ENCODE results near the gene ATXN10.
"Not testable (repeated sequence)": the region's sequence is repeated elsewhere in the genome, so short reads cannot be mapped to it uniquely, and the experiment has no call there.

ATXN10 gene

DNA sequence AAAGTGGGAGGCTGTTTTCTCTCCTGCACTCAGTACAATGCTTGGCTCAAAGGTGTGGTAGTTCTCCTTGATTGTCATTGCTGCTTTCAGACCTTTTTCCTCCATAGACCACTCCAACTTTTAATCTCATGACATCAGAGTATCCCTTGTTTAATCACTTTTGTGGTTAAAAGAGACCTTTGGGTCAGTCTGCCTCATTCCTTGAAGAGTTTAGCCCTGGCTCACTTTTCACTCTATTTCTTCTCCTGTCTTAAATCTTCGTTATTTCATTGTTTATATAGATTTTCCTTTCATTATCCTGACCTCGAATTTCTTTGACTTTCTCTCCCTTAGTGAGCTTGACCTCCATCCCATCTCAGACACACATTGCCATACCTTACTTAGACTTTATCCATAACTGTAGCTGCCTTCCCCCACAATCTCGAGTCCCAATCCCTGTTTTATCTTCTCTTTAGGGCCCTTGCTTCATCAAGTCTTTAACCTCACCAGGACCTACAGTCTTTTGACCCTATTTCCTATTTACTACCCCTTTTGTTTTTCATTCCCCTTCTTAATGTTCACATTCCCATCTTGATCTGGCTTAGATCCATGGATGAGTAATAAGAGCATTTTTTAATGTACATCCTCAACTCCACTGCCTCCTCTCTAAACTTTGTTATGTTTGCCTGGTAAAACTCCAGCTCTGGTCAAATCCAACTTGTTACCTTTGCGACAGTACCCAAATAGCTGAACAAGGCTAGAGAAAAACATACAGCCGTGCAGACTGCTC lies 9.5 kb downstream of the ATXN10 start:
- no peak for DNase-seq

DNA sequence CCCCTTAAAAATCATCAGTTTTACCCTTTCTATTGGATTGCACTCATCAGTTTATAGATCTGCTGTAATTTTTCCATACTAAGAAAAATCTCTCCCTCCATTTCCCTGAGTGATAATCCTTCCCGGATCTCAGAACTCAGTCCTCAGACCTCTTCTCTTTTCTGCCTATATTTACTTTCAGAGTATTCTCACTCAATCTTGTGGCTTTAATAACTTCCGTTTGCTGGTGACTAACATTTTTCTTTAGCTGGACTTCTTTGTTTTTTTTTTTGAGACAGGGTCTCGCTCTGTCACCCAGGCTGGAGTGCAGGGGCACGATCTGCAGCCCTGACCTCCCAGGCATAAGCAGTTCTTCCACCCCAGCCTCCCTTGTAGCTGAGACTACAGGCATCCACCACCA lies 10.4 kb downstream of the ATXN10 start:
- no peak for DNase-seq

DNA sequence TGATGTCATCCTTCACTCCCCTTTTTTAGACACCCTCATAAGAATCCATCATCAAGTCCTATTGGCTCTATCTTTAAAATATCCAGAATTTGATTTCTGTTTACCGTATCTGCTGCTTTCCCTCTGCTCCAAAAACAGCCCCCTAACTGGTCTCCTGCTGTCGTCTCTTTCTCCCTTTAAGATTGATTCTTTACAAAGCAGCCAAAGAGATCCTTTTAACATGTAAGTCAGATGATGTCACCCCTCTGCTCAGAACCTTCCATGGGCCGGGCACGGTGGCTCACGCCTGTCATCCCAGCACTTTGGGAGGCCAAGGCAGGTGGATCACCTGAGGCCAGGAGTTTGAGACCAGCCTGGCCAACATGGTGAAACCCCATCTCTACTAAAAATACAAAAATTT lies 11.1 kb downstream of the ATXN10 start:
- DNase-seq, result not testable (repeated sequence)

DNA sequence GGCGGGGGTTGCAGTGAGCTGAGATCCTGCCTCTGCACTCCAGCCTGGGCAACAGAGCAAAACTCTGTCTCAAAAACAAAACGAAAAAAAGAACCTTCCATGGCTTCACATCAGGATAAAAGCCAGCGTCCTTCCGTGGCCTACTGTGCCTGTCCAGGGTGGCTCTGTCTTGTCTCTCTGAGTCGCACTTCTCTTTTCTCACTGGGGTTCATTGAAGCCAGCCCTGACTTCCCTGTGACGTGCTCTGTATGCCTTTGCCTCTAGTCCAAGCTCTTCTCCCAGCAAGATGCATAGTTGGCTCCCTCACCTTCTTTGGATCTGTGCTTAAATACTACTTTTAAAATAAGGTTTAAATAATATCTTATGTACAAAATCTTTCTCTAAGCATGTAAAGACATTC lies 11.6 kb downstream of the ATXN10 start:
- no peak for DNase-seq

DNA sequence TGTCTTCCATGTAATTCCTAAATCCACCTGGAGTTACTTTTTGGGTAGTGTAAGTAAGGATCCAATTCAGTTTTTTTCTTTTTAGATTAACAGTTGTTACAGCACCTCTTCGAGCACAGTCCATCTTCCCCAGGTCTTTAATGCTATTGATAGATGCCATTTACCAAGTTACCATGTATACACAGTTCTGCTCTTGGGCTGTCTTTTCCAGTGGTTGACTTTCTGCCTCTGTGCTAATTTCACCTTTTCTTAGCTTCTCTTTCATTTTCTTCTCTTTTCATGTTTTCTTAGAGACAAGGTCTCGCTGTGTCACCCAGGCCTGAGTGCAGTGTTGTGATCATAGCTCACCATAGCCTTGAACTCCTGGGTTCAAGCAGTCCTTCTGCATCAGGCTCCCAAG lies 12.0 kb downstream of the ATXN10 start:
- DNase-seq, result no peak

DNA sequence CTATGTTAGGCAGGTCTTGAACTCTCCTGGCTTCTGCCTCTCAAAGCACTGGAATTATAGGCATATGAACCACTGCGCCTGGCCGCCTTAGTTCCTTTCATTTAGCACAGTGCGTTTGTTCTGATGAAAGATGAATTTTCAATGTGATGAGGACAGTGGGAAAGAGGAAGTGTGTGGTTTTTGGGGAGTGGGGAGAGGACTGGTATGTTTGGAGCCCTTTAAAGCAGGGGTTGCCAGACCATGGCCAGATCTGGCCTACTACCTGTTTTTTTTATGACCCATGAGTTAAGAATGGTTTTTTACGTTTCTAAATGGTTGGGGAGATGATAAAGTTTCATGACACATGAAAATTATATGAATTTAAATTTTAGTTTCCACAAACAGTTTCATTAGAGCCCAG lies 12.5 kb downstream of the ATXN10 start:
- DNase-seq, result no peak

DNA sequence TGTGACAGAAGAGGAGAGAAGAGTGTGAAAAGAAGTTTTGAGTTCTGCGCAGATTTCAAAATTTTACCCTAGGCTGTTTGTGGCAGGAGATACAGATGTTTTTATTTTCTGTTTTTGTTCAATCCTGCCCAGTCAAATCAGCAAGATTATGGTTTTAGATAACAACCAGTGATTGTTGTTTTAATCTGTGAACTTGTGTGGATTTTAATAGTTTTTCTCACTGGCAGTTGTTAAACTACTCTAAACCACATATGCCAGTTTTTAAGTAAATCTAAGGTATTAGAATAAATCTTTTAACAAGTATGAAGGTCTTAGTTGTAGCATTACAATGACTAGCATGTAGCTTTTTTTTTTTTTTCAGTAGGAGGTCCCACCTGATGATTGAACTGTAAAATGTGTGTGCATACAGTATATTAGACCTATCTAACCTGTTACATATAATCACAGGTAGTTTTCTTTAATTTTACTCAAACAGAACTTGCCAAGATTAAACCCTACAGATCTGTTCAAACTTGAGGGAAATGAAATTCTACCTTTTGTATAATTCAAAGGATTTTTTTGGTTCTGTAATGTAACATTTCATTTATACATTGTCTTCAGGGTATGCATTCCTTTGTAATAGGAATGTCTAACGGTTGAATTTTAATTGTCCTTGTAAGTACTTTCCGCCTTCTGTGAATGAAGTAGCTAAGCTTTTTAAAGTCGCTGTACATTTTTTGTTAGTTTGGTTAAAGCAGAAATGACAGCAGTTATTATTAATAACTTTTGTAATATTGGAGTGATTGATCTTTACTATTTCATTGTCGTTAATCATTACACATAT lies 13.3 kb downstream of the ATXN10 start:
- no peak for DNase-seq

DNA sequence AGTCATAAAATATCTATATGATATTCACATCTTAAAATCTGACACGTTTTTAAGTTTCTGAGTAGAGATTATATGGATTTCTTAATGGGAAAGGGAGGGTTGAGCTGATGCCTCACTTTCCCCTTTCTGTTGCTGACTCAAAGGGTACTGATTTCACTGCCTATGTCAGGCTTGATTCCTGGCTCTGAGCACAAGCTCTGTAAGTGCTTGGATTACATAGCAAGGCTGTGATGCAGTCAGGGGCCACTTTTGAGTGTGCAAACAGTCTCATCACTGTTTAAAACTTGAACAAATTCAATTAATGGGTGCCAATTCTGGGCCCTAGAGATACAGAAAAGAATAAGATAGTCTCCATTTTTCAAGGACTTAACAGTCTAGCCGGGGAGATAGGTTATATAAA lies 14.4 kb downstream of the ATXN10 start:
- no peak for DNase-seq

DNA sequence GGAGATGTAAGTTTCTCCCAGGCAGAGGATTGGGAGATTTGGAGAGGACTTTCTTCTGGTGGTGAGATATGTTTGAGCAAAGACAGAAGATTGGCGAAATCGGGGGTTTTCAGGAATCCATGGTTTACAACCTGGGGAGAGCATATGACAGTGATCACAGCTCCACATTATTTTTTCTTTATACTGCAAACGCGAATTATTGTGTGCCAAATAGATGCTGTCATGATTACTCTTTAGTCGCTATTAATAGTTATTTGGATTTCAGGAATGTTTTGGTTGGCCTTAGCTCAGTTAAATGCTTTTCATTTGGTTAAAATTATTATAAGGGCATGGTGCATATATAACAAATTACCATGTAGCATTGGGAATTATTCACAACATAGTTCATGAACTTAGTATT lies 15.2 kb downstream of the ATXN10 start:
- no peak for DNase-seq

DNA sequence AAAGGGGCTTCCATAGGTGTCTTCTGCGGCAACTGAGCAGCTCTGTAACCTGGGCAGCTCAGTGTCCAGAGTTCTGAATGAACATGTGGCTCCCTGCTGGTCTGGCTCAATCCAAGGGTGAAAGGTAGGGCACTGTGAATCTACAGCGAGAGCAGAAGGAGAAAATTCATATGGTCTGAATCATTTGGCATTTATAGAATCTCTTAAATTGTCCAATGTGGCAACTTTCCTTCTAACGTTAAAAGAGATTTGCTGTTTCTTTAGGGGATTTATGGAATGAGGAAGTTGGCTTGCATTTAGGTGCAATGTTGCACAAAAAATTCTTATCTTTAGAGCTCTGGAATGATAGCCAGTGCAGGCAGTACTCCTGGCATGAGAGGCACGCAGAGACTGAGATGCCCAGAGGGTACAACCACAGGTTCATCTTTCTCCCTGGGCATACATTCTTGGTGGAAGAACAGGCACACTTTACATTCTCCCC lies 17.0 kb downstream of the ATXN10 start:
- no peak for DNase-seq

DNA sequence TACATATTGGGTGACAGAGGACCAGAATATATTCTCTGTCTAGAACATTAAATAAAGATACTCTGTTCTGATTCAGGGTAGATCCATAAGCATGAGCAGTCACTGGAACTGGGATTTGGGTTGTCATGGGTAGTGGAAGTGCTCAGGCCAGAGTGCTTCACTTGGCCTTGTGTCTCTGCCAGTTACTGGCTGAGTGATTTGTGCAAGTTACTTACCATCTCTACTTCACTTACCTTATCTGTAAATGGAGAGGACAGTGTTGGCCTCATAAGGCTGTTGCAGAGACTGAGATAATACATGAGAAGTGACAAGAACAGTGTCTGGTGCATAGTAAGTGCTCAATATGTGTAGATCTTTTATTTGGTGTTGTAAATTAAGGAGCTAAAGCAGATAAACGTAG lies 17.6 kb downstream of the ATXN10 start:
- no peak for DNase-seq

DNA sequence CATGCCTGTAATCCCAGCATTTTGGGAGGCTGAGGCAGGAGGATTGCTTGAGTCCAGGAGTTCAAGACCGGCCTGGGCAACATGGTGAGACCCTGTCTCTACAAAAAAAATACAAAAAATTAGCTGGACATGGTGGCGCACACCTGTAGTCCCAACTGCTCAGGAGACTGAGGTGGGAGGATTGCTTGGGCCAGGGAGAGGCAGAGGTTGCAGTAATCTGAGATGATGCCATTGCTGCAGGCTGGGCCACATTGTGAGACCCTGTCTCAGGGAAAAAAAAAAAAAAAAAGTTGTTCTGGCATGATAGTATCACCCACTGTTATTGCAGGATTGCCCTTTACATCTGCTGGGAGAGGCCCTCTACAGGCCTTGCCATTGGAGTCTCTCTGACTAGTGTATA lies 18.4 kb downstream of the ATXN10 start:
- no peak for DNase-seq

DNA sequence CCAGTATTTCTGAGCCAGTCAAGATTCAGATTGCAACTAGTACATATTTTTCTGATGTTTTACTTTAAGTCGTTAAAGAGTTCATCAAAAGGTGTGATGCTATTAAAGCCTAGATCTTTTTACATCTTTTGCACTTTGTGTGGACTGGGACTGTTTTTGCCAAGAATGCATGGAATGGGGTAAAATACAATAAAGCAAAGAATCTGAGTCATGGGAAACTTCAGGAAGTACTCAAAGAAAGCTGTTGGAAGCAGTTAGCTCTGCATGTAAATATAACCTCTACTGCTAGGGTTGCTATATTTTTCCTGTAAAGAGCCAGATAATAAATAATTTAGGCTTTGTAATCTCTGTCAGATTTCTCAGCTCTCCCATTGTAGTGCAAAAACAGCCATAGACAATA lies 20.9 kb downstream of the ATXN10 start:
- DNase-seq, result no peak

DNA sequence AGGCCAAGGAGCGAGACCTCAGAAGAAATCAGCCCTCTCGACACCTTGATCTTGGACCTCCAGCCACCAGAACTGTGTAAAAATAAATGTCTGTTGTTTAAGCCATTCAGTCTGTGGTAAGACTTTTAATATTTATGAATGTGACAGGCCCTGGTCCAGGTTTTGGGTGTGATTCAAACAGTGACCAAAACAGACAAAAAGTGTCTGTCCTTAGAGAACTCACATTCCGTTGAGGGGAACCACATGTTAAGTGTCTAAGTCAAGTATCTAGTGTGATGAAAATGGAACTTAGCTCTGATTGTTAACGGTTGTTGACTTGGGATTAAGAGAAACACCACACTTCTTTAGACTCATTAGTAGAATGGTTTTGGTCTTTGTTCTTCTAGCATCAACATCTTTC lies 22.2 kb downstream of the ATXN10 start:
- no peak for DNase-seq

DNA sequence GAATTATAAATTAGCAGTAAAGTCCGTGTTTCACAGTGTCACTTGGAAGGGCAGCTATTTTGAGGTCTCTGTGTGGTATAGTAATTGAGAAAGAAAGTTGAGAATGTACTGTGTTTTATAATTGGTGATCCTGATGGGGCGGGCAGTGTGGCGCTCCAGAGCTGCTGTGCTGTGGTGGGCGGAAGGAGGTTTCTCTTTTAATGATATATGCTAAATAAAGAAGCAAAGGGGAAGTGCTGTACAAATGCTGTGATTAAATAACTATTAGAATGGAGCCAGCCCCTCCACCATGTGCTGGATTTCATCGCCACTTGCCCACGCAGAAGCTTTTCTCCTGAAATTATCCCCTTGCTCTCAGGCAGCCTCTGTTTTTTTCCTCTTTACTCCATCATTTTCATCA lies 24.6 kb downstream of the ATXN10 start:
- DNase-seq, result no peak

DNA sequence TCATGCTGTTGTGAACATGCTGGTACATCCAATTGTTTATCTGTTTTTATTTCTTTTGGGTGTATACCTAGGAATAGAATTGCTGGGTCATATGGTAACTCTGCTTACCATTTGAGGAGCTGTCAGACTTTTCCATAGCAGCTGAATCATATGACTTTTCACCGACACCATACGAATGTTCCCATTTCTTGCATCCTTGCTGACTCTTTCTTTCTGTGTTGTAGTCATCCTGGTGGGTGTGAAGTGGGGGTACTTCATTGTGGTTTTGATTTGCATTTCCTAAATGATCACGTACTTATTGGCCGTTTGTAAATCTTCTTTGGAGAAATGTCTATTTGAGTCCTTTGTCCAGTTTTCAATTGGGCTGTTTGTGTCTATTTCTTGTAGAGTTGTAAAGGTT lies 26.5 kb downstream of the ATXN10 start:
- no peak for DNase-seq

DNA sequence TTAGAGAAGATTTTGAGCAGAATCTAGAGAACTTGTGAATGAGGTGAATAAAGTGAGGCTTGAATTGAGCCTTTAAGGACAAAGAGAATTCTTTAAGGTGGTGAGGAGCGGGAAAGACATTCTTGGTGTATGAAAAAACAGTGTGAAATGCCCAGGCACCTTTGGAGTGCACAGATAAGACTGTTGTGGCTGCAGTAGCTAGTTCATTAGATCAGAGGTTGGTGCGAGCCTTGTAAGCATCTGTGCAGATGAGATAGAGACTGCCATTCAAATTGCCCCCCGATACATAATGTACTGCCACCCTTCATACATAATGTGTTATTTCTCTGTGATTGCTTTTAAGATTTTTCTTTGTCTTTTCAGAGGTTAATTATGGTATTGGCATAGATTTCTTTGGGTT lies 31.3 kb downstream of the ATXN10 start:
- DNase-seq, result no peak

DNA sequence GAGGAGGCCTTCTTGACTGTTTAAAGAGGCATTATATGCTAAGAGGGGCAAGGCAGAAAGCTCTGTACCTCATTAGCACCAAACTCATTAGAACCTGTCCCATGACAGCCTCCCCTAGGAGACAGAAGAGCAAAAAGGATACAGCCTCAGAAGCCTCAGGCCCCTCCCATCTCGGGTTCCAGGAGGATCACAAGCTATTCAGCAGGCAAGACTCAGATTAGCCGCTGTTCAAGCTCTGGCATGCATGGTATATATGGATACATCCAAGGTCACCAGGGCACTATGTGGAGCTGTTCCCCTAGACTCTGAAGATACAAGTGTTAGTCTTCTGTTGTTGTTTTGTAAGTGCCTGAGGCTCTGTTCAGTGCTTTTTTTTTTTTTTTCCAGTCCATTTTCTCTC lies 32.1 kb downstream of the ATXN10 start:
- DNase-seq, result no peak

DNA sequence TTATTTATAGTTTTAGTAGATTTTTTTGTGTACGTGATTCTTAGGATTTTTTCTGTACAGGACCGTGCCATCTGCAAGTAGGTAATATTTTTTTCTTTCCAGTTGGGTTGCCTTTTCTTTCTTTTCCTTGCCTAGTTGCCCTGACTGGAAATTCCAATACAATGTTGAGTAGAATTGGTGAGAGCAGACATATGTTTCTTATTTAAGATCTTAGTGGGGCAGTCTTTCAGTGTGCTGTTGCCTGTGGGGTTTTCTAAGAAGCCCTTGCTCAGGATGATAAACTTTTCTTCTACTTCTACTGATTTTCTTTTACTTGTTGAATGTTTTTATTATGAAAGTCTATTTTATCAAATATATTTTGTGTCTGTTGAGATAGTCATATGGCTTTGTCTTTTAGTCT lies 33.0 kb downstream of the ATXN10 start:
- no peak for DNase-seq

DNA sequence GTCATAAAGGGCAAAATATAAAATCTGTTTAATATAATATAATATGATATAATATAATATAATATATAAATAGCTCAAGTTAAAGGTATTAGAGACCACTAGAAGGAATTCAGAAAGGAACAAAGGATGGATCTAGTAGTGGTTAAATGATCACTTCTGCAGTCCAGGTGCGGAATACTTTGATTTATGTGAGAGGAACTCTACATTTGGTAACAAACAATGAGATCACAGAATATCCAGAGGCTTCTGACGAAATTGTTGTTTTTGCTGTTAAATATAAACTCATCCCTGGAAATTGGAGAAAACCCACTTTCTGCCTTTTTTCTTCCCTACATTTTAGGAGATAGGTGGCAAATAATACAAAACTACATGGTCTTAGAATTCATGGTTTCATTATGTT lies 36.0 kb downstream of the ATXN10 start:
- no peak for DNase-seq

DNA sequence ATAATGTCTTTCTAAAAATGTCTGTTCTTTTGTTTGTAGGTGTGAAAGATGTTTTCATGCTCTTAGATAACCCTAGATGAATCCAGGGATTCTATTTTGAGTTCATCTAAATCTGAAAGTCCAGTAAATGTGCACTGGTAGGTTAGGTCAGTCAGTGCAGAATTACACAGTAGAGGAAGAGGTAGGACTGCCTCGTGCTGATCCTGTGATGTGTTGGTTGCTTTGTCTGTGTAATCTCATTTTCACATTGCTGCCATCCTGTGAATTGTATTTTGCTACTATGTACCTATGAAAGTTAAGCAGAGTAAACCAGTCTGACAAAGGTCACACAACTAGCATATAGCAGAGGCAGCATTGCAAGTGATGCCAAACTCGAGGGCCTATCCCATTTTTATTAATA lies 36.5 kb downstream of the ATXN10 start:
- DNase-seq, result no peak

DNA sequence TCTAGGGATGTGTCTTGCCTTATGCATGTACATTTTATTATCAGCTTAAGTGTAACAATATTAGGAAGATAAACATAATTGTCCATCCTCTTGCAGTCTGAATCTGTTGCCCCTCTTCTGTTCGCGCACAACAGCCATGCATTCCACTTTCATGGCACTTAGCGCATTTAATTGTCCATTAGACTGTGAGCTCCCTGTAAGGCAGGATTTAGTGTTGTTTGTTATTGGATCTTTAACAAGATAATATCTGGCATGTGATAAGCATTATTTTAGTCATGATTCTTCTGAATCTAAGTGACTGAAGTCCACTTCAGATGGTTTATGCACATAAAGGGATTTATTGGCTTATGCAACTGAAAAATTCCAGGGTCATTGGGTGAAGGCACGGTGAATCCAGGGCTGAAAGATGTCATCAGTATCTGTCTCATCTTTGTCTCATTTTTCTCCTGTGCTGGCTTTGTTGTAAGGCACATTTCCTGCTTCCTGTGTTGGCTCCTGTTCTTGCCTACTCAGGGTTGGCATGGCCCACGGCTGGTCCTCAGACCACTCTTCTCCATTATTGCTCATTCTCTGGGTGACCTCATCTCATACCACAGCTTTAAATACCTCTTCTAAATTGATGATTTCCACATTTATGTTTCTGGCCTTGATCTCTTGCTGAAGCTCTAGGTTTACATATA lies 37.6 kb downstream of the ATXN10 start:
- DNase-seq, result no peak

DNA sequence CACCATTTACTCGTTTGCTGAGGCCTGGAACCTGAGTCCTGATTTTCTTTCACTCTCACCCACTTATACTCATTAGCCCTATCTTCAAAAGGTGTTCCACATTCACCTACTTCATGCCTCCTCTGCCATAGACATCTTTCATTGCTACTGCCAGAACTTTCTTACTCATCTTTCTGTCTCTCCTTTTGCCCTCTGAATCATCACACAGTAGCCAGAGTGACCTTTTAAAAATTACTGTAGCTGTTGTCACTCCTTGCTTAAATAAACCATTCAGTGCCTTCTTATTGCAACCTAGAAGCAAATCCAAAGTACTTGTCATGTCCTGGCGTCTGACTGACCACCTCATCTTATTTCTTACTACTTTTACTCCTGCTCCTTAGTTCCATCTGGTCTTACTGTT lies 38.2 kb downstream of the ATXN10 start:
- no peak for DNase-seq

DNA sequence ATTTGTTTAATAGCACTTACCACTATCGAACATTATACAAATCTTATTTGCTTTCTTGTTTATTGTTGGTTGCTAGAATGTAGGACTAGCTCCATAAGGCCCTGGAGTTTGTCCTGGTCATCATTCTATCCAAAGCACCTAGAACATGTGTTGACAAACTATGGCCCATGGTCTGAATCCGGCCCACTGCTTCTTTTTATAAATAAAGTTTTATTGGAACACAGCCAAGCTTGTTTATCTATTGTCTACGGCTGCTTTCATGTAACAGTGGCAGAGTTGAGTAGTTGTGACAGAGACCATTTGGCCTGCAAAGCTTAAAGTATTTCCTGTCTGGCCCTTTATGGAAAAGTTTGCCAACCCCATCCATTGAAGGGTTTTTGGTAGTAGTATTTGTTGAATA lies 38.8 kb downstream of the ATXN10 start:
- DNase-seq, result no peak
